GM18867 (cell line): Measurements from ENCODE around the gene PBX2.

Source experiments
- ATAC-seq: cut with Tn5 transposase; IDR thresholded peaks from one replicate; pipeline ENCODE4 v1.9.1; 2021; ENCODE audit warnings: mild to moderate bottlenecking, moderate library complexity; ENCODE audit not compliant: unreplicated experiment

Gene PBX2

GRCh38 chr6:32175322-32175710, 14.7 kb downstream of the PBX2 start:
- no peak for ATAC-seq

GRCh38 chr6:32174416-32174815, 15.6 kb downstream of the PBX2 start:
- no peak for ATAC-seq

- no peak for ATAC-seq
Observed at GRCh38 chr6:32173051-32173727, 16.8 kb downstream of the PBX2 start.

DNA sequence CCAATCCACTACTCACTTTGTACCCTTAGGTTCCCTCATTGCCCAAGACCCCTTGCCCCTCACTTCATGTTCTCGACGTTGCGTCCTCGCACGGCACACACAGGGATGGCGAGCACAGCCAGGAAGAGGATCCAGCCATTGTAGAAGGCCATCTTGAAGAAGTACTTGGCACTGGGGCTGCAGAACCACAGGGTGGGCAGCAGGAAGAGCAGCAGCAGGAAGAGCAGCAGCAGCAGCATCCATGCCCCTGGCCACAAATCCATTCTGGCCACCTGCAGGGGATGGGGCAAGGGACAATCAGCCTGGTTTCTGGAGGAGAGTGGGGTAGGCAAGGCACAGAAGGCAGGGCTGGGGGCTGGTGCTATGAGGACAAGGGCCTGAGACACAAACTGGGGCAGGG, 18.8 kb downstream of the PBX2 start:
- no peak for ATAC-seq

GRCh38 chr6:32170294-32170693, 19.7 kb downstream of the PBX2 start:
- ATAC-seq, result no peak

- no peak for ATAC-seq
Observed at GRCh38 chr6:32168807-32169591, 21.0 kb downstream of the PBX2 start.

DNA sequence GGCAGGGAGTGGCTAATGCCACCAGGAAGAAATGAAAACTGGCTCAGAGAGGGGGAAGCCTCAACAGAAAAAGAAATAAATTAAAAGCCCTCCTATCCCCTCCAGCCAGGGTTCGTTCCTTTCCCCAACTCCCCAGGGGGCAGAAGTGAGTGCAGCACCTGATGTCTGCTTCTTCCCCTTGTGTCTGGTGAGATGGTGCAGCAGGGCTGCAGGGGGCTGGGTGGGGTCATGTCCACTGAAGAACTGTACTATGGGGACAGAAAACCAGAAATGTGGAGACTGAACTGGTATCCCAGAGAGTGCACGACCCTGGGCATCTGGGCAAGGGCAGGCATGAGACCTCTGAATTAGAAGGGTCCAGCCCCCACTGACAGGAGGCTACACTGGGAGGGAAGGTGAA, 21.7 kb downstream of the PBX2 start:
- ATAC-seq, result no peak

DNA sequence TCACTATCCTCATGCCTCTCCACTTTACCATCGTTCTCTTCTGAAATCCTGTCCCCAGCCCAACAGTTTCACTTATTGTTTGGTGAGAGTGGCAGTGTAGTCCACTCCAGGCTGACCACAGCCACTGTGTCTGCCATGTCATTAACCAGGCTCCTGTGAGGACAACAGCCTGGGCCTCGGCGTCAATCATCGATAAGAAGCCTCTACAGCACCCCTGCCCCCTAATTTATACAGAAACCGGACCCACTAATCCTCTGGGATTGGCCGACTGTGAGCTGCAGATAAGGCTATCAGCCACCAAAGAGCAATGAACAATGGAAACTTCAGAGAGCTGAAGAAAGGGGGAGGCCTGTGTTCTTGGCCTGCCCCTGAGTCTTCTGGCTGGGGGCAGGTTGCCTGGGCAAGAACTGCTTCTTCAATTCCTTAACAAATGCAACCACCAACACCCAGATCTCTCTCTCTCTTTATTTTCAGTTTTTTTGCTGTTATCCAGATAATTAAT, 22.2 kb downstream of the PBX2 start:
- no peak for ATAC-seq

DNA sequence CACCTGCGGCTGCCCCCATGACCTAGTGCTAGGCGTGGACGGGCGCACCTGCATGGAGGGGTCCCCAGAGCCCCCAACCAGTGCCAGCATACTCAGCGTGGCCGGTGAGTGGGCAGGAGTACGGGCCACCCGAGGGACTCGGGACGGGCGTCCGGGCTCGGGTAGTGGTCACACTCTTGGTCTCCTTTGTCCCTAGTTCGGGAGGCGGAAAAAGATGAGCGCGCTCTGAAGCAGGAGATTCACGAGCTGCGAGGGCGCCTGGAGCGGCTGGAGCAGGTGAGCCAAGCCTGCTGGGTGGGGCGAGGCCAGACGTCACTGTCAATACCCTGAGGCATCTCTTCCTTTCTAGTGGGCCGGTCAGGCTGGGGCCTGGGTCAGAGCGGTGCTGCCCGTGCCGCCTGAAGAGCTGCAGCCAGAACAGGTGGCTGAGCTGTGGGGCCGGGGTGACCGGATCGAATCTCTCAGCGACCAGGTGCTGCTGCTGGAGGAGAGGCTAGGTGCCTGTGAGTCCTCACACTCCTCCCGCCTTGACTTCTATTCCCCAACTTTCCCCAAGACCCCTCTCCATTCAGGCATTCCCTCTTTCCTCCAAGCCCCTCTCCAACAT, 22.7 kb downstream of the PBX2 start:
- ATAC-seq, result no peak

- no peak for ATAC-seq
Observed at GRCh38 chr6:32166411-32167061, 23.5 kb downstream of the PBX2 start.

- ATAC-seq, result no peak
Observed at GRCh38 chr6:32164295-32164694, 25.7 kb downstream of the PBX2 start, which contains the start of gene EGFL8. Gene EGFL8, plus strand, starts transcription at chr6:32164595. Its CDS starts 1,571 bp downstream, at chr6:32166166.

GRCh38 chr6:32163559-32164258, 26.3 kb downstream of the PBX2 start:
- no peak for ATAC-seq

GRCh38 chr6:32158052-32158451, 31.9 kb downstream of the PBX2 start:
- no peak for ATAC-seq

DNA sequence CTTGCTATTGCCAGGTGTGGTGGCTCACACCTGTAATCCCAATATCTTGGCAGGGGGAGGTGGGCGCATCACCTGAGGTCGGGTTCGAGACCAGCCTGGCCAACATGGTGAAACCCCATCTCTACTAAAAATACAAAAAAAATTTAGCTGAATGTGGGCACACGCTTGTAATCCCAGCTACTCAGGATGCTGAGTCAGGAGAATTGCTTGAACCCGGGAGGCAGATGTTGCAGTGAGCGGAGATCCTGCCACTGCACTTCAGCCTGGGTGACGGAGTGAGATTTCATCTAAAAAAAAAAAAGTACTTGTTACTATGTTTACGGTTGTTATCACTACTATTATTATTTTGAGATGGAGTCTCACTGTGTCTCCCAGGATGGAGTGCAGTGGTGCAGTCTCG, 33.1 kb downstream of the PBX2 start:
- ATAC-seq, result no peak

- peak; percentile 51 for ATAC-seq
Observed at GRCh38 chr6:32154514-32155161, 35.4 kb downstream of the PBX2 start.

DNA sequence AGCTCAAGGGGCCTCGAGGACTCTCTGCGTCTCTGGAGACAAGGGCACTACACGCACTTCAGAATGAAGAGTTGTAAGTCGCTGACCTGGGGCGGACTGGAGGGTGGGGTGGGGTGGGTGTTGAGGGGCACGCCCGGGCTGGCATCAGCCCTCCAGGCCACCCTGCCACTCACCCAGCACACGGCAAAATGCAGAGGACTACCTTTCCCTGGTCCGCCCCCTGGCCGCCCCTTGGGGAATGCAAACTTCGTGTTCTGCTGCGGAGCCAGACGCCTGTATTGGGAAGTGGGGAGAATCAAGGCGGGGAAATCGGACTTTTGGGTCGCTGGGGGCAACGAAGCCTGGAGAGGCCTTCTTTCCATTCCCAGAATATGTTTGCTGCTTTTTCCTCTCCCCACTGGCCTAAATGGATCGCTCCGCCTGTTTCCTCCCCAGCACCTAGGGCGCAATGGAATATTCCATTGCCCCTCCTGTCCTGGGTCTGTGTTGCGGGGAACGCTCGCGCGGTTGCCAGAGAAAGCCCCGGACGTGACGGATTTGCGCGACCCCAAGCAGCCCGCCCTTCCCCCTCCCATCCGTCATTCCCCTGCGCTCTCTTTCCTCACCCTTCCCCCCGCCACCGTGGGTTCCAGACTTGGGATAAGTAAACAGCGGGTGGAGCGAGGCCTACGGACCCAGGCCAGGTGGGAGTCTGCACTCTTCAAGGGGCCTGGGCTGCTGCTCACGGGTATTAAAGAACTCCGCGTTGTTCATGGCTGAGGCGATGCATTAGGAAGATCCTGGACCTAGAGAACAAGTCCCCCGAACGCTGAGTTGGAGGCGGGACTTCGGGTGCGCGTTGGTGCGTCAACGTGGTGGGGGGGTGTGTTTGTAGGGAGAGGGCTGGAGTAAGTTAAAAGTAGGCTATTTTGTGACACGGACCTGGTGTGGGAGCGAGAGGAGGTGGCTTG, 36.2 kb downstream of the PBX2 start, which contains the start of gene PPT2:
Gene PPT2 (plus strand): TSS at position 578 of the 950 bp plus-strand sequence. CDS start 454 bp downstream, outside the sequence.
- peak; percentile 20 for ATAC-seq

- no peak for ATAC-seq
Observed at GRCh38 chr6:32152769-32153563, 37.0 kb downstream of the PBX2 start.
